AG04449 (cell line): ENCODE data around the gene PLCL1.

Source experiments
- CTCF ChIA-PET: fragments of 350-600 bp; formaldehyde crosslinking; extraction: SDS; loops from one replicate; lab custom pipeline; 2021; ENCODE audit warnings: antibody characterized with exemption; lab: Yijun Ruan, JAX
- POLR2A ChIA-PET: fragments of 400-600, 350-600 bp; formaldehyde crosslinking; extraction: SDS; loops from one replicate; lab custom pipeline; 2020; ENCODE audit warnings: antibody characterized with exemption, inconsistent platforms; lab: Yijun Ruan, JAX
- DNase-seq: peaks from one replicate; pipeline ENCODE4 v3.0.0-alpha.2; 2010; ENCODE audit warnings: low read depth, low spot score
- H3K4me3 ChIP-seq: 2 replicates; pipeline ENCODE4 v1.5.1; 2011; ENCODE audit warnings: low read depth, mild to moderate bottlenecking, control low read depth, low read length
- TF ChIP-seq, protein P1 (sequence below): IDR thresholded peaks from one replicate; pipeline ENCODE4 v1.5.1; 2011; ENCODE audit warnings: mild to moderate bottlenecking, moderate library complexity, low read length, control low read depth, inconsistent platforms; ENCODE audit not compliant: insufficient read depth; ENCODE audit errors: missing control alignments

PLCL1 gene

DNA sequence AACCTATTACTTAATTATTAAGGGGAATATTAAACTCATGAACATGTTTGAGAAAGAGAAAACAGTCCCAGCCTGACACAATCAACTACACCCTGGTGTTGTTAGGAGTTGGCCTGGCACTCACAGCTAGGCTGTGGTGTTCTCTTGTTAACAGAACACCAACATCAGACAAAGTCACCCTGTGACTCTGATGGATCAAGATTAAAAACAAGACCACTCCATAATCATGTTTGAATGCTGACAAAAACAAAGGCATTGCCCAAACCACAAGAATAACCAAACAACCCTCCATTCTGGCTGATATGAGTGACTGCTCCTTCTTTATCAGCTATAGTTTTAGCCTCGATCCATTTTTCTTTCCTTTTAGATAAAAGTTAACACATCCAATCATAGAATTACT is 22.3 kb upstream of the PLCL1 start:
- CTCF ChIA-PET = interaction anchor here (1.0 to 1.5 kb wide), 2 partner anchors 344 to 669 kb away, joined by 3 read pairs; no protein-coding TSS in a partner anchor
- TF ChIP-seq, protein P1, sequence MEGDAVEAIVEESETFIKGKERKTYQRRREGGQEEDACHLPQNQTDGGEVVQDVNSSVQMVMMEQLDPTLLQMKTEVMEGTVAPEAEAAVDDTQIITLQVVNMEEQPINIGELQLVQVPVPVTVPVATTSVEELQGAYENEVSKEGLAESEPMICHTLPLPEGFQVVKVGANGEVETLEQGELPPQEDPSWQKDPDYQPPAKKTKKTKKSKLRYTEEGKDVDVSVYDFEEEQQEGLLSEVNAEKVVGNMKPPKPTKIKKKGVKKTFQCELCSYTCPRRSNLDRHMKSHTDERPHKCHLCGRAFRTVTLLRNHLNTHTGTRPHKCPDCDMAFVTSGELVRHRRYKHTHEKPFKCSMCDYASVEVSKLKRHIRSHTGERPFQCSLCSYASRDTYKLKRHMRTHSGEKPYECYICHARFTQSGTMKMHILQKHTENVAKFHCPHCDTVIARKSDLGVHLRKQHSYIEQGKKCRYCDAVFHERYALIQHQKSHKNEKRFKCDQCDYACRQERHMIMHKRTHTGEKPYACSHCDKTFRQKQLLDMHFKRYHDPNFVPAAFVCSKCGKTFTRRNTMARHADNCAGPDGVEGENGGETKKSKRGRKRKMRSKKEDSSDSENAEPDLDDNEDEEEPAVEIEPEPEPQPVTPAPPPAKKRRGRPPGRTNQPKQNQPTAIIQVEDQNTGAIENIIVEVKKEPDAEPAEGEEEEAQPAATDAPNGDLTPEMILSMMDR = no peak
- POLR2A ChIA-PET = no interaction called here
- no peak for DNase-seq
- no peak overlapping the region for H3K4me3 ChIP-seq

DNA sequence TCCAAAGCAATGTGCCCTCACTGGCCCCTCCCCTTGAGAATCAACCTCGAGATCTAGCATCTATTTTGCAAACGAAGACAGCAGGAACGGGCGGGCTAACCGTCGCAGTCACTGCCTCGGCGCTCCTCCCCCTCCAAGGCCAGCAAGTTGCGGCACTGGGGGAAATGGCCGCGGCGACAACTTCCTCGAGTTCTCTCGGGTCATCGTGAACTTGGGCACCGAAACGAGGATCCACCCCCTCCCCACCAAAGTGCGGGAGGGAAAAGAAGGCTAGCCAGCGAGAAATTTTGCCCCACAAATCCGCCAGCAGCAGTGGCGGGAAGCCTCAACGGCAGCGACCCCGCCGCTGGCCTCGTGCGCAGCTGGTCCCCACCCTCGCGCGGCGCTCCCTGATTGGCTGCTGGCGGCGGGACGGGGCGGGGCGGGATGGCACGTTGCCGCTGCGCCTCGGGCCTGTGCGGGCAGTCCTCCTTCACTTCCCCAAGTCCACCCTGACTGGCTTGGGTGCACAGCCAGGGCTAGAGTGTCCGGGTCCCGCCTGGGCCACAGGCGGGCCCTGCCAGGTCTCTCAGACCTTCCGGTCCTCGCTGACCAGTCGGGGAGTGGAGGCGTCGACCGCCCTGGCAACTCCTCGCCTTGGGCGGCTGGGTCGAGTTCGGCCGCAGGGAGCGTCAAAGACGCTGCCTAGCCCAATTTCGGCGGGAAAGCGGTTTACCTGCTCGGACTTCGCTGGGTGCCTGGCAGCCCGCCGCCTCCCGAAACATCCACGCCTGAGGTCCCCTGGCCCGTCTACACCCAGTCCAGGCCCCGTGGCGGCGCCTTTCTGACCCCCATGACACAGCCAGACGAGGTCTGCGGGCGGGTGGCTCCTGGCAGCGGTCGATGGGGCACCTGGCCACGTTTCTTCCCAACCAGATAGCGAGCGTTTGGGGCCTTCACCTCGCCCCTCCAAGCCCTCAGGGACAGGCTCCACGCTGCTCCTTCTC is 19.1 kb upstream of the PLCL1 start, which contains the start of gene BOLL:
Gene BOLL, minus strand, starts transcription at position 364 of the 986 bp plus-strand sequence. CDS start 3,469 bp downstream, outside the sequence.
- POLR2A ChIA-PET = no interaction called here
- CTCF ChIA-PET = no interaction called here
- DNase-seq = no peak
- no peak within 1 kb of the TSS for H3K4me3 ChIP-seq
- TF ChIP-seq, protein P1 = no peak

GRCh38 chr2:197786010-197786877 is 18.1 kb upstream of the PLCL1 start:
- no peak overlapping the region for H3K4me3 ChIP-seq
- CTCF ChIA-PET = interaction anchor here (2.5 kb wide), 1 partner anchor 341 kb away, joined by 6 read pairs; no protein-coding TSS in a partner anchor
- TF ChIP-seq, protein P1 = peak; percentile 65

DNA sequence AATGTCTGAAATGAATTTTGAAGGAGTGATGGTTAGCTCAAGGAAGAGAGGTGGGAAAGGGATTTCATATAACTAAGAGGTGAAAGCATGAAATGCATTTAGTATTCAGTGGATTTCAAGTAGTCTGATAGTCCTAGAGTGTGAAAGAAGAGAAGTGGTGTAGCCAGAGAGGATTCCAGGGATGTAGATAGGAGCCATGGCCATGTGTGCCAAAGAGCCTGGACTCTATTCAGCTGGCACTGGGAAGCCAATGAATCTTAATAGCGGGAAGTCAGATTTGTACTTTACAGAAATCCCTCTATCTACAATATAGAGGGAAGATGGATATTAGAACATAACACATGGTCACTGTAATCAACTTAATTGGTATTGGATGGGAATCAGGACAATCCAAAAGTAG is 10.9 kb upstream of the PLCL1 start:
- TF ChIP-seq, protein P1 = no peak
- no peak overlapping the region for H3K4me3 ChIP-seq
- no peak for DNase-seq
- POLR2A ChIA-PET = no interaction called here
- CTCF ChIA-PET = interaction anchor here (1.6 kb wide), 1 partner anchor 10 kb away, joined by 4 read pairs; no protein-coding TSS in a partner anchor

More at GRCh38 chr2:197786010-197786877, 18.1 kb upstream of the PLCL1 start:
- DNase-seq = no peak
- POLR2A ChIA-PET = no interaction called here

- no peak for DNase-seq
- TF ChIP-seq, protein P1 = no peak
- CTCF ChIA-PET = interaction anchor here (1.3 to 1.4 kb wide), 2 partner anchors 333 to 502 kb away, joined by 3 to 4 read pairs; no protein-coding TSS in a partner anchor
- POLR2A ChIA-PET = no interaction called here
- H3K4me3 ChIP-seq = no peak overlapping the region
Observed at GRCh38 chr2:197795277-197795676, 9.1 kb upstream of the PLCL1 start.
